Stimulated activated CD4-positive, alpha-beta T cell treated with anti-CD3 and anti-CD28 coated beads, Interleukin-2, amount 100 ng/mL, for 4 hours (primary cell): ENCODE data around the gene ZNRF2.

Experiments used
- DNase-seq: peaks from one replicate; pipeline ENCODE4 v3.0.0-alpha.2; 2020; ENCODE audit warnings: low read depth

ZNRF2 gene

DNA sequence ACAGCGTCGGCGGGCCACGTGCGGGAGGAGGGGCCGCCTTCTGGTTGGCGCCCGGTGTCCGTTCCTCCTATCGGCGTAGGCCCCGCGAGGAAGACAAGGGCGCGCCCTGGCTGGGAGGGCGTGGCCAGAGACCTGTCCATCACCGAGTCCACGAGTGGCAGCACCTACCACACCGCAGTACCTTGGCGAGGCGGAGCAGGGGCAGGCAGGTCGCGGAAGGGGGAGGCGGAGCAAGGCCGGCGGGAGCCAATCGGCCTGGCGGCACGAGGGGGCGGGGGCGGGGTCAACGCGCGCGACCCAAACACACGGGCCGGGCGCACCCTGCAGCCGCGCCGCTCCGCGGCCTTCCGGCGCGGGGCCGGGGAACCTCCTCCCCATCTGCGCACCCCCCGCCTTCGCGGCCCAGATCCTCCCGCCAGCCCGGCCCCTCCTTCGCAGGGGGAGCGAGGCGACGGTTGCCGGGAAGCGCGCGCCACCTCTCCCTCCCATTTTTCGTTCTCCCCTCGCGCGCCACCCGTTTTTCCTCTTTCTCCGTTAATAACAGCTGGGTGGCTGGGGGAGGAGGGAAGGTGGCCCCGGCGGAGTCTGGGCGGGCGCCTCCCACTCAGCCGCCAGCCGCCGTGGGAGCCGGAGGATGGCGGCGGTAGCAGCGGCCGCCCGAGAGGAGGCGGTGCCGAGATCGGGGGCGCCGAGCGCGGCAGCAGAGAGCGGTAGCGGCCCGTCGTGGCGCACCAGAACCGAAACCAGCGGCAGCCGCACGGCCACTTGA is at the start of gene ZNRF2:
Gene ZNRF2 (plus strand): TSS at position 300 of the 769 bp plus-strand sequence. CDS start 761 bp downstream, outside the sequence.
- DNase-seq: peak; percentile 99

DNA sequence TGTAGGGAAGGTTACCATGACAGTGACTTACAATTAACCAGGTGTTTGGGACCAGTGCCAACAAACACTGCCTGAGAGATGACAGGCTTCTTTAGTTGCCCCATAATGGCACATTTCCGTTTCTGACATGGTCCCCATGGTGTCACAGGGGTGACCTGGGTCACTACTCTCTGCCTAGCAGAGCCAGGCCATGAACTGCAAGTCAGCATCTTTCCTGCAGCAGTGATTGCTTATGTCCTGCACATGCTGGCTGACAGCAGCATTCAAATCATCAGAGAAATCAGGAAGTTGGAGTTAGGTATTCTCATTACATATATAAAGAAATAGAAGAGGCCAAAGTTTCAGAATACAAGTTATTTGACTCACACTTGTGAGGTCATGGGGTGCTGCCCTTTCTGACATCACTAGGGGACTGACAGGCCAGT is 47.1 kb upstream of the ZNRF2 start:
- no peak for DNase-seq

DNA sequence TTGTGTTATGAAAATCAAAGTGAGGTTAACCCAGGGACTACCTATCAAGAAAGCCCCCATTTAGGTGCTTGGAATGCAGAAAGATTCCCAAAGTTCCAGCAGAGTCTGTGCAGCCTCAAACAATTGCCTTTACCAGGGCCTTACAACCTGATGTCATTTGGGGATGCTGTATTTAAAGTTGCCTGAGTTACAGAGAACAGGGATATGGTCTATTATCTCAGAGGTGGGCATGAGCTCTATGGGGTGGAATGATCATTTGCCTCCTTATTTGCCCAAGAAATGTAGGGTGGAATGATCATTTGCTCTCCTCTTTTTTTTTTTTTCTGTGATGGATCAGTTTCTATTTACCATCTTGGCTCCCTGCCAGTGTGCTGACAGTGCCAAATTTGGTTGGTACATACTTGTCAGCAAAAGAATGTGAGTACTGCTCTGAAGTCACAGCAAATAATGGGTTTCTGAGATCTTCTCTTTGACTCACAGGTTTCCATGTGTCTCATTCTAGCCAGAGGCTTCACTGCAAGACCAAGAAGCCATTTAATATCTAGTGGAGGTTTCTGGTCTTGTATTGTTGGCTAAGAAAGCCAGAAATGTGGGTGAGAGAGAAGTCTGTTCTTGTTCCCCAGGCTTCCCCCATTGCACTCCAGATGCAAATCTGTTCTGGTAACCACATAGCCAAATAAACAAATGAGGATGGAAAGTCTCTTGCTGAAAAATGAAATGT is 45.5 kb upstream of the ZNRF2 start:
- no peak for DNase-seq

DNA sequence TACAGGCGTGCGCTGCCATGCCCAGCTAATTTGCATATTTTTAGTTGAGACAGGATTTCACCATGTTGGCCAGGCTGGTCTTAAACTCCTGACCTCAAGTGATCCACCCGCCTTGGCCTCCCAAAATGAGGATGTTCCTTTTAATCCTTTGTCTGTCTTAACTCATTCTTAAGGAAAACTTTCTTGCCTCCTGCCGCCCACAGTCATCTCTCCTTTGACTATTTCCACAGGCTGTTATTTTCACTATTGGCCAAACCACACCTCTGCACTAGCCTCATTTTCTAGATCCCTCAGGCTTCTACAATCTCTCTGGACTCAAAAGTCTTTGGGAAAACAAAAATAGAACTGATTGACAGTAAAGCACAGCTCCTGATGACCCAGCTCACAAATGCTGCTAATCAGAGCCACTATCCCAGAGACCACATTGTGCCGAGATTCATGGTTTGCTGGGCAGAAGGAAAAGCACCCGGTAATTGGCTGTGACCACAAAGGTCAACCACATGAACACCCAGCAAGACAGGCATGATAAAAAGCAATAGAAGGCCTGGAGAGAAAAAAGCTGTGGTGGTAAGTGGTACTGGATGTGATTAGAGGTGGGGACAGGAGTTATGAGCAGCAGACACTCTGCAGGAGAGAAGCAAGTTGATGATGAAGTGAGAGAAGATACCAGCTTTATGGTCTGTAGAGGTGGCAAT is 44.1 kb upstream of the ZNRF2 start:
- no peak for DNase-seq

DNA sequence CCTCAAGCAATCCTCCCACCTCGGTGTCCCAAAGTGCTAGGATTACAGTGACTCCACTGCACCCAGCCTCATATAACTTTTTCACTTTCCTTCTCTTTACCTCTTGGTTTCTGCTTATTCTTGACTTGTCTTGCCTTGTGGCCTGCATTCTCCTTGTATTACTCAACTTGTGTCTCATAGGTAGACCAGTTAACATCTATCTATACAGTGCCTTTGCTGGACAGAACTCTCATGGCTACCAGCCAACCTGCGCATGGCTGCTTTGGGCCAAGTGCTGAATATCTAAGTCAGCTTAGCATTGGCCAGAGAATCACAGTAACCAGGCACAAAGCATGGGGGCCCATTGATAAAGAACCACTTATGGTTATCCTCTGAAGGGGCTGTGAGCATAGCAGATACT is 42.6 kb upstream of the ZNRF2 start:
- no peak for DNase-seq

DNA sequence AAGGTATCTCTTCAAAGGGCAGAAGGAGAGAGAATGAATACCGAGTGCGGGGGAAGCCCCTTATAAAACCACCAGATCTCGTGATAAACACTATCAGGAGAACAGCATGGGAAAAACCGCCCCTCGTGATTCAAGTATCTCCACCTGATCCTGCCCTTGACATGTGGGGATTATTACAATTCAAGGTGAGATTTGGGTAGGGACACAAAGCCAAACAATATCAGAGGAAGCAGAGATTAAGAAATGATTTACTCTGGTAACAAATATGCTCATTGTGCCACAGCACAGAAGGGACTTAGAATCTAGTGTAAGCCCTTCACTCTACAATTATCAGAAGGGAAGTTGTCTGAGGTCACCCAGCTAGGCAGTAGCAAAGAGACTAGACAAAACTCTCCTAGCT is 40.1 kb upstream of the ZNRF2 start:
- DNase-seq: no peak

DNA sequence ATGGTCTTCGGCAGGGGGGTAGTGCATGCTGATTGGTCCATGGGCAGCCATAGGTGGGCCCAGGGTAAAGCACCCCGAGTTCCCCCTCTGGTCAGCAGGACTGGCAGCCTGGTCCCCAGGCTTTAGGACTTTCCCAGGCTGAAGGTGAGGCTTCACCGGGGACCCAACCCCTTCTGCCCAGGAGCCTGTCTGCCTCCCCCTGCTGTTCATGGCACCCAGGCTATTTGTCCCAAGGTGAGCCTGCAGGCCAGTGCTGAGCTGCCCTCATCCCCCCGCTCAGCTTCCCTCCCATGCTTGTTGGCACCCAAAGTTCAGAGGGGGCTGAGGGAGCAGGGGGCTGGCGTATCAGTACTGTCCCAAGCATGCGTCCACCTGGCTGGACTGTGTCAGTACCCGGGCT is 38.5 kb upstream of the ZNRF2 start:
- DNase-seq: no peak

DNA sequence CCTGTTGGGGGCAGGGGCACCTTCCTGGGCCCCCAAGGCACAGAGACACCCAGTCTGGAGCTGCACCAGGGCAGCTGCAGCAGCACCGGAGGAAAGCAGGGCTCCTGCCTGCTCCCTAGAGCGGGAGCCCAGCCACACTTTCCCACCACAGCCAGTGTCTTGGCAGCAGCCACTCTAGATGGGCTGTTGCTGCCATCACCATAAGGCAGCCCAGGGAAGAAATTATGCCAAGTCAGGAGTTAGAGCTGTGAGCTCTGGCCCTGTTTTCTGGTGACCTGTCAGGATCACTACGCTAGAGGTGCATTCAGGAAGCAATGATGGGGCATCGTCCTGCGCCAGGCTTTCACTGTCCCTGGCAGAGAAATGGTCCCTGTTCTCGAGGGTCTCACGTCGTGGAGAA is 38.0 kb upstream of the ZNRF2 start:
- no peak for DNase-seq

DNA sequence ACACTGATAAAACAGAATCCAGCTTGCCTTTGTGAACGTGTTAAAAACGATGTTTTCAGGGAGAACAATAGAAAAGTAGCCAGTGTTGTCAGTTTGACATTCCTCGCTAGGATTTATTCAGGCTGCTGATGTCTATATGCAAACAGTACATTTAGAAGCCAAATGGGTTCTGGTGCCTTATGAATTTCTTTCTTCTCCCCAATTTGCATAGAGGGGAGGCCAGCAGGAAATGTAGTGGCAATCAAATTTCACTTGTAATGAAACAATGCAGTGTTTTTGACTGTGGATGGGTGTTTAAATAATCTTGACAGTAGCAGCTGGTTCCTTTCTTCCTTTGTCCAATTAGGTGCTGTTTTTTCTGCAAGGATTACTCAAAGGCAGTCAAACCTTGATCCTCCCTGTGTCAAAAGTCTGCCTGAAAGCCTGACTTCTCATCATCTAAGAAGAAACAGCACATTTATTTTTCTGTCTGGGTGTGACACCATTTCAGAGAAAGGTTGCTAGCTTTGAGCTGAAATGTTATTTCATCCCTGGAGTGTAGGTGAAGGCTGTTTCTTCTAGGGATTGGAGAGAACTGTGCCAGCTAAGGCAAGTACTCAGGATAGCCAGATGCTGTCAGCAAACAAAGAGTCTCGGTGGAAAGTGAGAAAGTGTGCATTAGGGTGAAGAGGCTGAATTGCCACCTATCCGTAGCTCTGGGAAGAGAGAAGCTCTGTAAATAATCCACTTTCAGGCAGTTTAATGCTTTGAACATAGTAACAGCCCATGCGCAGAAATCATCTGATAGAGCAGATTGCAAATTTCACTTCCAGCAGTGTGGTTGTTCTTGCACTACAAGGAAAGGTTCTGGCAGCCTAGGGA is 36.6 kb upstream of the ZNRF2 start:
- no peak for DNase-seq

DNA sequence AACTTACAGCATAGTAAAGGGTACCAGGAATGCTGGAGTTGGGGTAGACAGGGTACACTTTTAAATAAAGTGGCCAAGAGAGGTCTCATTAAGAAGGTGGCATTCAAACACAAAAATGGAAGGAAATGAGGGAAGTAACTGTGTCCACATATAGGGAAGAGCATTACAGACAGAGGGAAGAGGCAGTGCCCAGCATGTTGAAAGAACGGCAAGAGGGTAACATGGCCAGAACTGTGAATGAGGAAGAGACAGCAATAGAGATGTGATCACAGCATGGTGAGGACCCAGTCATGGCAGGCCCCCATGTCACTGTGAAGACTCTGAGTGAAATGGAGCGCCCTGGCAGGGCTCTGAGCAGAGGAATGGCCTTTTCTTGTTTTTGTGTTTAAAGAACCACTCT is 35.1 kb upstream of the ZNRF2 start:
- DNase-seq: no peak

DNA sequence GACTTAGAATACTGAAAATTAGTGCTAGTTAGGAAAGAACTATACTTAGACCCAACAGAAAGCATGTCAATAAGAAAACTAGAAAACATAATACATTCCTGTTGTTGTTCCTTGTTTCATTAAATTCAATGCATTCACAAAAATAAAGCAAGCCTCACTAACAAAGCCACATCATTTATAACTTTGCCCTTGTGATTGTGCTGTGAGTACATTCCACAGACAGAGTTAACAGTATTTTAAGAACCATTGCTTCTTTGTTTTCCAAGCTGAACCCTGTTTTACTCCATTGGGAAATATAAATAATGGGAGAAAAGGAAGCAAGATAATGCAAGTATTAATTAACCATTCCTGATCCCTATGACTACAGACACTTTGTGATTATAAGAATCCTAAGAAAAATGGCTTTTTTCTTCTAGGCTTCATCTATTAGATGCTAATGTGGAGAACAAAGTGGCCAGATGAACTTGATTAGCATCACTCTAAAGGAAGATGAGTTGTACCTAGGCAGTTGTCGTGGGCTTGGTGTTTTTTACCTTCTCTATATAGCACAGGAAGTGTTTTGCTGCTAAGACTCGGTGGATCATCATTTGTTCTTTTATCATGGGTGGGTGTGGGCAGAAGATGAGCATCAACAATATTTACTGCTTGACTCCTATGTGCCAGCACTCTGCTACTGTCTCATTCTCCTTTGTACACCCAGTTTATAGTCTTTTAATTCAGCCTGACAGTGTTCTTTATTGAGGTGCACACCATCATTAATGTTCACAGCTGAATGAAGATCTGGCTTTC is 34.2 kb upstream of the ZNRF2 start:
- DNase-seq: no peak

DNA sequence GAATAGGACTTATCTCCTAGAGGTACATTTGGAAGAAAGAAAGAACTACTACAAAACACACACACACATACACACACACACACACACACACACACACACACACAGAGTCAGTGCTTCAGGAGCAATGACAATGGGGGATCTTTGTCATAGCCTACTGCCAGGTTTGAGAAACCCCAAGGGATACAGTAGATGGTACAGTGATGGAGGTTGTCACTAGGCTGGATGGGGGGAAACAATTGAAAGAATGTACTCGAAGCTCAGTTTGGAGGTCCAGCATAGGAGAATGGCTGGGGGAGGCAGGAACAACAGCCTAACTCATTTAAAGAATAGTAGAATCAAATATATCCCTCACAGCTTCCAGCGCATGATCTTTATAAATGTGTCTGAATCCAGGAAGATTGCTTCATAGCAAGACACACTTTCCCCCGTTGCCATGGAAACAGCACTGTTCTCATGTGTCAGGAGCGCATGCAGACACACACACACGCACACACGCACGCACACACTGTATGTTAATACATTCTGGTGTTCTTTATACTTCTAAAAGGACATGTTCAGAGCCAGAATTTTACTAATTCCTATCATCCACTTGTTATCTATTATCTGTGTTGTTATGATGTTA is 32.6 kb upstream of the ZNRF2 start:
- DNase-seq: no peak

DNA sequence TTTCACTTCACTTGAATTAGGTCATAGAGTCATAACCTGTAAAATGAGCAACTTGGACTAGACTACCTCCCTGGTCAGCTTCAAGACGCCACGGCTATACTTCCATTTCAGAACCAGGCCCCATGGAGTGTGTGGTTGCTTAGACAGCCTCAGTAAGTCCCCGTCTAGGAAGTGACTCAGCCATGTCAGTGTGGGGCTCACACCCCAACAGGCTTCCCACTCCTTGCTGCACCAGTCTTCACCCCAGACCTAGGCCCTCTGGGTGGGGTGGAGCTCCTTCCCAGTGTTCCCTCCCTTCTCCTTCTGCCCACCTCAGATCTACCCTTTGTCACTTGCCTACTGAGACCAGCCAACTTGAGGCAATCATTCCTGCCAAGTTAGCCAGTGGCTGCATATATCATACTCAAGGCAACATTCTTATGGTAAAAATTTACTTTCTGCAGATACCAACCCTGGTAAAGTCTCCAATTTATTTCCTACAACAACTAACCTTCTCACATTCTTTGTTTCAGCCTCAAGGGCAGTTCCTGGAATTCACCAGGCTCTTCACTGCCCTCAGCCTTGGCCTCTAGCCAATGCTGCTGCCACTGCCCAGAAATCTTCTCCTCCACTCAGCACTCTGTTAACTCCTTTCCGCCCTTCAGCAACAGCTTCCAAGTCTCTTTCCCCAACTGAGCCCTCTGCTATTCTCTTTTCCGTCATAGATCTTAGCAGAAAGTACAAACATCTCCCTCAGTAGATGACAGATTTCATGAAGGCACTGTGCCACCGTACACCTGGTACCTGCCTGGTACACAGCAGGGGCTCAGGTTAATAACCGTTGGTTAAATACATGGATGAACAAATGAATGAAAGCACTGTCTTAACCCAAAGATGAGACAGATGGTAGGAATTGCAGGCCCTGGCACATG is 31.3 kb upstream of the ZNRF2 start:
- no peak for DNase-seq

DNA sequence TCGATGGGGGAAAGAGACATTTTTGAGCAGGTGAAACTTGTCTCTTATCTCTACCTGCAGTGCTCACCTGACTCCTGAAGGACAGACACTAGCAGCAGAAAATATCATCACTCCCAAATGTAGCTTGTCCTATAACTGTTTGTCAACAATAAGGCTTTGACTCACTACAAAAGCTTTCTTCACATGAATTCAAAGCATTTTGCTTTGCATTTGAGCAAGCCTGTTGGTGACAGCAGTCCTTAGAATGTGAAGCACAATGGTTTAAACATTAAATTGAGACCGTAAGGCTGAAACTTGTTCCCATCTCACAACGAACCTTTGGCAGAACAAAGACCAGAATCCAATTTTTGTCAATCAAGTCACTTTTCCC is 30.6 kb upstream of the ZNRF2 start:
- DNase-seq: no peak

DNA sequence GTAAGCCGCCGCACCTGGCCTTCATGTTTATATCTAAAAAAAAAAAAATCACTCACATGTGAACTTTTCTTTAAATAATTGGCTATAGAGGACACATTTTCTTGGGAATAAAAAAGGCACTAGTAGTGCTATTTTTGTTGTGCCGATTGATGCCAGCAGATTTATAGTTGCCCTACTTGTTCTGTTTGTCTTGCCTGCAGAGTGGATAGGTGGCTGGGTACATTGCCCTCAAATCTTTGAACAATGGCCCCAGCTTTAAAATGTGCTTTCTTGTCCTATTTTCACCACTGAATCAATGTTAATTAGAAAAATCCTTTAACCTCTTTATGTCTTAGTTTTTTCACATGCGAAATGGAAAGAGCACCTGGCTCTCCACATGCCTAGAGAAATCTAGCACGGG is 30.1 kb upstream of the ZNRF2 start:
- no peak for DNase-seq

DNA sequence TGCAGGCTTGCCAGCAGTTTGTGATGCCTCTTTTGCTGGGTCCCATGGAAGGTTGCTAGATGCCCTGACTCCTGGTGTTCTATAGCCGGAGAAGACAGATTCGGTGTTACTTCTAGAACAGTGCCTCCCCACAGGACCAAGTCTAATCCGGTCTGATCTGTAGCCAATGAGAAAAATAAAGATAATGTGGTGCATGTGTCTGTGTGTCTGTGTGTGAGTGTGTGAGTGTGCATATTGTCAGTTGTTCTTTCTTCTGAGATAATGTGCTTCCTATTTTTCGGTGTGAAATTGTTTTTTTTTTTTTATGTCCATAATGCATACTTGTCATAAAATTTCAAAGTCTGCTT is 29.7 kb upstream of the ZNRF2 start:
- DNase-seq: no peak

DNA sequence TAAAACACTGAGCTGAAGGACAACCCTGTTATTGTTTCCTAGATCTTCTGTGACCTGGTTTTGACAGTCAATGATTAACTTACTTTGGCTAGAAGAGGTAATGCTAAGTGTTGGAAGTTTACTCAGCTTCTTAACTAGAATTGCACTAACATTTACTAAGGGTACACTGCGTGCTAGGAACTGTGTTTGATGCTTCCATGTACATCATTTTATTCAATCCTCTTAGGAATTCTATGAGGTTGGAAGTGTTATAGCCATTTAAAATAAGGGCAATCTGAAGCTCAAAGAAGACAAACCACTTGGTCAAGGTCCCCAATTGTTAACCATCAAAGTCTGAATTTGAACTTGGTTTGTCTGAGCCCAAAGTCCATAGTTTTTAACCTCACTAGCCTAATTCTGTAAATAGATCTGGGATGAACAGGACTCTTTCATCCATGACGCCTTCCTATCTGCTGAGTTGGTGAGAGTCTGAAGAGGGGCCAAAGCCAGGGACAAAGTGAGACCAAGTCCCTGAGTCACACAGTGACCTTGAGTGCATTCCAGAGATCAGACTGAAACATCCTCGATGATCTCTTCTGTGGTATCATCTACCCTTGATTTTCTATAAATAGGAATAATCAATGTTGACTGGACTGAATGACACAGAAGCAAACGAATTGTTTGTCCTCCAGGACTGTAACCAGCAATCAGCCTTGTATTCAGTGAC is 29.2 kb upstream of the ZNRF2 start:
- no peak for DNase-seq

DNA sequence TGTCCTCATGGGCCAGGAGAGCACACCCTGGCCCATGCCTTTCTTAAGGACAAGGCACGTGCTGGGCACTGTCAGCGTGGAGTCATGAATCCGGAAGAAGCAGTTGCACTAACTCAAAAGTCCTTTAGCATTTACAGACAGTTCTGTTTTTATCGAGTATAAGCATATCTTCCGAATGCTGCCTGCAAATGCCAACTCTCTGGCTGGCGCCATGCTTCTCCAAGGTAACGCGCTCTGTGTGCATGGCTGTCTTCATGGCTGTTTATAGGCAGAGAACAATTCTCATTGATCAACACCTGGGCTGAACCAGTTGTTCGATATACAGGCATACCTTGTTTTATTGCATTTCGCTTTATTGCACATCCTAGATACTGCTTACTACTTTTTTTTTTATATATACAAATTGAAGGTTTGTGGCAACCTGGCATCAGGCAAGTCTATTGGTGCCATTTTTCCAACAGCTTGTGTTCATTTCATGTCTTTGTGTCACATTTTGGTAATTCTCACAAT is 28.0 kb upstream of the ZNRF2 start:
- no peak for DNase-seq

DNA sequence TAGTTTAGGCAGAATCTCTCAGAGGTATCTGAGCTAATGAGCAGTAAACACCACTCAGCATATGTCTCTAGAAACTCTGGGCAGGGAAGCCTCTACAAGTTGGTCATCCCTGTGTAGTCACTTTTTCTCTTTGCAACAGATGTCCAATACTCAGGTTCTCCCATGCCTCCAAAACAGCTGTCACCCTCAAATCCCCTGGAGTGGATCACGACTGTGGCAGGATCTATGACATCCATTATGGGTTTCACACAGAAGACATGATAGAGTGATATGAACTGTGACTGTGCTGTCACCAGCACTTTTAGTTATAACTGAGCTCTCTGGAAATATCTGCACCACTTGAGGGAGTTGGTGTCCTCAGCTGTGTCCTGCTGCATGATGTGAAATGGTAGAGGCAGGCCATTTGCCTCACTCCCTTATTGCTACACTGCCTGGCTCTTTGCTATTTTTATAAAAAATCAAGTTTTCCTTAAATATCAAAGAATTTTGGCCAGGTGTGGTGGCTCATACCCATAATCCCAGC is 24.1 kb upstream of the ZNRF2 start:
- DNase-seq: no peak
